ENCODE data around the gene TXNRD2.
"Not testable (repeated sequence)": the region's sequence is repeated elsewhere in the genome, so short reads cannot be mapped to it uniquely, and the experiment has no call there.

The TXNRD2 gene

DNA sequence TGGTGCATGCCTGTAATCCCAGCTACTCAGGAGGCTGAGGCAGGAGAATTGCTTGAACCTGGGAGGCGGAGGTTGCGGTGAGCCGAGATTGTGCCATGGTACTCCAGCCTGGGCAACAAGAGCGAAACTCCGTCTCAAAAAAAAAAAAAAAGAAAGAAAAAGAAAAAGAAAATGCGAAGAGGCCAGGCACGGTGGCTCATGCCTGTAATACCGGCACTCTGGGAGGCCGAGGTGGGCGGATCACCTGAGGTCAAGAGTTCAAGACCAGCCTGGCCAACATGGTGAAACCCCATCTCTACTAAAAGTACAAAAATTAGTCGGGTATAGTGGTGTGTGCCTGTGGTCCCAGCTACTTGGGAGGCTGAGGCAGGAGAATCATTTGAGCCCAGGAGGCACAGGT is 15.6 kb downstream of the TXNRD2 start:
- DNase-seq (ENCODE audit: low read depth in 2 of 3, low spot score in 2 of 3): not testable (repeated sequence)

DNA sequence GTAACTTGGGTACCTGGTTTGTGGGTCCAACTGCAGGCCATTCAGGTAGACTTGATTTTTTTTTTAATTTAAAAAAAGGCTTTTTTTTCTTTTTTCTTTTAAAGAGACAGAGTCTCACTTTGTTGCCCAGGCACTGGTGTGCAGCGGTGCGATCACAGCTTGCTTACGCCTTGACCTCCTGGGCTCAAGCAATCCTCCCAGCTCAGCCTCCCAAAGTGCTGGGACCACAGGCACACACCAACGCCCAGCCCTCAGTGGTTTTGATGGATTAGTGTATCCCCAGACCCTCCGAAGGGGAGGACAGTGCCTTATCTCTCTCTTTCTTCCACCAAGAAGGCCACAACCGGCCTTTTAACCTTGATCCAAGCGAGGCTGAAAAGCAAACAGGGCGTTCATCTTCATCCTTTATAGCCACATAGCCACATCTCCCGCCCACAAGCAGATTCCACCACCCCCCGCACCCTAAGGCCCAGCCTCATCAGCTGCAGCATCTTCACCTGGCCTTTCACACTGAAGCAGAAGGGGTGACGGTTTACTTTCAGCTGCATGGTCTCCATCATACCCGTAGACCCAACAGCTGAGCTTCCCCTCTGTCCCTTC is 17.6 kb downstream of the TXNRD2 start:
- no peak for DNase-seq (ENCODE audit: low read depth in 2 of 3, low spot score in 2 of 3)

DNA sequence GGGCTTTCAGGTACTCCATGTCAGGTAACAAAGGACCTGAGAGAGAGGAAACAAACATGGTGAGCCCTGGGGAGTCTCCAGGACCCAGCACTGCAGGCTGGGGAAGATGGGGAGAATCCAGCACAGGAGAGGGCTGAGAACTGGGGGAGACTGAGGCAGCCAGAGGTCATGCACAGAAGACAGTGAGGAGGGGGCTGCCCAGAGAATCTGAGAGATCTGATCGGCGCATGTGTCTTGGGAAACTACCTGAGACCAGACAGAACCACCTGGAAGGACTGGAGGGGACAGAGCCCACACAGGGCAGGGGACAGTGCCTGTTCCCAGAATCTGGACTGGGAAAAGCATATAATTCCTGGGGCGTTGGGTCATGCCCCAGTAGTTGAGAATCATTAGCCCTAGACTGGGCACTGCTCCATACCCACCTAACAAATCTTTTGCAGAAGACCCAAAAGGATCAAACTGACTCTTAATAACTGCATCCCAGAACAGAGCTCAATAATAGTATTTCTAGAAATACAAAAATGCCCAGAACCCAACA is 20.0 kb downstream of the TXNRD2 start:
- no peak for DNase-seq (ENCODE audit: low read depth in 2 of 3, low spot score in 2 of 3)

DNA sequence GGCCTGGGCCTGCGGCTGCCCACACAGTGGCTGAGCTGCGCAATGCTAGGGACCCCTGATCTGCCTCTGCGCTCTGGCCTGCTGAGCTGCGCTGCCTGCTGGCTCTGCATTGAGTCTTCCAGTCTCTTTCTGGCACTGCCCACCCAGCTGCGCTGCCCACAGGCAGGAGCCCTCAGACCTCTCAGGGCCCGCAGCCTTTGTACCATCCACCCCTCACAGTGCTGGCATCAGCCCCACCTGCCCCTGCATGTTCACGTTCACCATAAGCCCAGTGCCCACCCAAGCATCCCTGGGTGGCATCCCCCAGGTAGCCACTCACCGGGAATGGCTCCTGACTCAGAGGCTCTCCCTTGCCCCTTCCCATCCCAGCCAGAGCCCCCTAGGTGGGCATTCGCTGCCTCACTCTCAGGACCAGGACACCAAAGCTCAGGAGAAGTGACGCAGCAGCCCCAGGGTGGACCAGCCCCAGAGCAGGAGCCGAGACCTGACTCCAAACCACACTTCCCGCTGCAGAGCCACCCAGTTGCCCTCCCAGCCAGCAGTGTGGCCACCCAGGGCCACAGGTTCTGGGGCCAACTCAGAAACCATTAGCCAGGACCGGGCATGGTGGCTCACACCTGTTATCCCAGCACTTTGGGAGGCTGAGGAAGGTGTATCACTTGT is 21.8 kb downstream of the TXNRD2 start:
- DNase-seq (ENCODE audit: low read depth in 2 of 3, low spot score in 2 of 3): no peak

DNA sequence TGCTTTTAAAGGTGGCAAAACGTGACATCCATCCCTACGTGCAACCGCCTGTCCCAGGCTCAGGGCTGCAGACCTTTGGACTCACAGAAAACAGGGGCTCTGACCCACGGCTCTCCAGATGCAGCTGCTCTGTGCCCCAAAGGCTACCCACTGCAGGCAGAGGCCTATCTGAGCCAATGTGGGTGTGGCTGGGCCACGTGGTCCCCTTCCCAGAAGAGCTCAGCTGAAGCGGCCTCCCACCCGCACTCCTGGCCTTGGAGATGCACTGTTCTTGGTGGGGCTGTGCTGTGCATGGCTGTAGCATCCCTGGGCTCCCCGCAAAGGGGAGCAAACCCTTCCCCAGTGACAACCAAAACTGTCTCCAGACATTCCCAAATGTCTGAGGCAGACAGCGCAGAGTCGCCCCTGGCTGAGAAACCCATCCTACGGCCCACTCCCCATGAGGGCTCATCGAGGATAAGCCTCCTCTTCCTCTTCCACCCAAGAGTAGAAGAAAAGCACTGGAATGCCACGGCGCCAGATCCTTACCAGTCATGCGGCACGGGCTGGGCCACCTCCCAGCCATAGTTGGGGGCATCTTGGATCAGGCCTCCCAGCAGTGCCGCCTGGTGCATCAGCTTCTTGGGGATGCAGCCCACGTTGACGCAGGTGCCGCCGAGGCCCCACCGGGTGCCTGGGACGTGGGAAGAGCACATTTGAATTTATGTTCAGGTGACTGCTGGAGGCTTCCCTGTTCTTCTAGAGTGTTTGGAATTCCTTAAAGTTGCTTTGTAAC is 23.1 kb downstream of the TXNRD2 start:
- DNase-seq (ENCODE audit: low read depth in 2 of 3, low spot score in 2 of 3): no peak

DNA sequence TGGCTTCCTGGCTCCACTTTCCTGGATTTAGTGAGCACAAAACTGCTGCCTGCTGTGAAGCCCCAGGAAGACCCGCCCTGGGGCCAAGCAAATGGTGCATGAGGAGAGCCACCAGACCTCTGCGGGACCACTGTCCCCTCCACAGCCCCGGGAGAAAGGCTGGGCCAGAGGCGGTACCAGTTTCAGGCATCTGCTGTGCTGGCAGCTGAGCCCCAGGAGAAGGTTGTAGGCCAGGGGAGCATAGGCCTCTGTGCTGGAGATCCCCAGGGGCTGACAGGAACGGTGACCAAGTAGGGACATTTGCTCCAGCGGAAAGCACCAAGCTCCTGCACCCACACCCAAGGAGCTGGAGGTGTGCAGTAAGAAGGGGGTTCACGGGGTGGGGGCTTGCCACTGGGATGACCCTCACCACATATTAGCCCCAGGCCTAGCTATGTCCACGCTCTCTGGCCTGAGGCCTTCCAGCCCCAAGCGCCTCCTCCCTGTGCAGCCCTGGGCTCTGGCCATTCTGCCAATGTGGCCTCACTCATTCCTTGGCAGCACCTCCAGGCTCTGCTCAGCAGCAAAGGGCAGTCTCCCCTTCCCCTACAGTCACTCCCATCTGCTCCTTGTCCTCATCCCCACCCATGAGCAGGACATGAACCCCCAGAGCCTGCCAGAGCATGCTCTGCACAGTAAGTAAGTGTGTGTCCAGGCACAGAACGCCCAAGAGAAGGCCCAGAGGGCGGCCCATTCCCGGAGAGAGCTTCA is 24.1 kb downstream of the TXNRD2 start:
- DNase-seq (ENCODE audit: low read depth in 2 of 3, low spot score in 2 of 3): no peak

DNA sequence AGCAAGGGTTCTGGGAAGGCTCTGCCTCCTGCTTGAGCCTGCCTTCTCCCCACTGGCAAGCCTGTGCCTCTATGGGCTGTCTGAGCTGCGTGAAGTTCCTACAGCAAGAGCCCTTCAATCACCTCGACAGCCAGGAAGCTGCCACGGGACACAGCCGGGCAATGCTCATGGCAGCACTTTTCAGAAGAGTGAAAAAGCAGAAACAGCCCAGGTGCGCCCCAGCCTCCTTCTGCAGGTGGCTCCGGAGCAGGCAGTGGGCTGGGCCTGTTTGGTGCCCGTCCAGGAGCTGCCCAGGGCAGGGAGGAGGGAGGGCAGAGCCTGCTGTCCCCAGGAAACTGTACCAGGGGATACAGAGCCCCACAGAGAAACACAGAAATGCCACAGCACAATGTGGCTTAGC is 24.7 kb downstream of the TXNRD2 start:
- DNase-seq (ENCODE audit: low read depth in 2 of 3, low spot score in 2 of 3): no peak

DNA sequence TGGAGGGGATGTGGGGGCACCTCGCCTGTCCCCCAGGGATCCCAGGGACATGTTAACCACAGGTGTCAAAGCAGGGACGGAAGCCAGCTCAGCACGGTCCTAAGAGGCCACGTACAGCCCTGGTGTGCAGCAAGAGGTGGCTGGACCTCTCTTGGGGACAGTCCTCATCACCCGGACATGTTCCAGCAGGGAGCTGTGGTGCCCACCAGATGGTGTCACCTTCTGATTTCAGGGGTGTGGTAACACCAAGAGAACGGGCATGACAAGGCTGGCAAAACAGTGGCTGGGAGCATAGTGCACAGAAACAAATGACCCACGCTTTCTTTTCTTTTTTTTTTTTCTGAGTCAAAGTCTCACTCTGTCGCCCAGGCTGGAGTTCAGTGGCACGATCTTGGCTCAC is 25.6 kb downstream of the TXNRD2 start:
- DNase-seq (ENCODE audit: low read depth in 2 of 3, low spot score in 2 of 3): no peak

DNA sequence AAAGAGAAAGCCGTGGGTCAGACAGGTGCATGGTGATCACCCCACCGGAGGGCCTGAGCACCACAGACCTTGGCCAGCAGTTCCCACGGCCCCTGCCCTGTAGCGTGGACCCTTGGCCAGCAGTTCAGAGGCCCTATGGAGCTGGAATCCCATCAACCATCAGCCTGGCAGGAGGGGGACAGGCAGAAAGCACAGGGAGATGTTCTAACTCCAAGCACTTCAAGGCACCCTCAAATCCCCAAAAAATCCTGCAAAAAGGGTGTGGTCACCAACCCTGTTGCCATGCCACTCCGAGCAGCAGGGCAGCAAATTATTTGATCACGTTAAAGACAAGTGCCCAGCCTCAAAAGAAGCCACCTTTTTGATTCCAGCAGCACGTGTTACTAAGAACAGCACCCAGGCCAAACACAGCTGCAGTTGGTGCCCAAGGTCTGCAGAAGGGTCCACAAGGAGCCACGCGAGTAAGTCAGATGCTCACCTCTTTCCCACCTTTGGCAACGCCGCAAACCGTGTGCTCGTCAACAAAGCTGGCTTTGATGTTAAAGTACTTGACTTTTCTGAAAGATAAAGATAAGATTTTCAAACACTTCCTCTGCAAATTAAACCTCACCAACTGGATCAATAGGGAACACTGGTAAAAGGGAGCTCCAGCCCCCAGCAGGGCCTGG is 26.2 kb downstream of the TXNRD2 start:
- no peak for DNase-seq (ENCODE audit: low read depth in 2 of 3, low spot score in 2 of 3)

DNA sequence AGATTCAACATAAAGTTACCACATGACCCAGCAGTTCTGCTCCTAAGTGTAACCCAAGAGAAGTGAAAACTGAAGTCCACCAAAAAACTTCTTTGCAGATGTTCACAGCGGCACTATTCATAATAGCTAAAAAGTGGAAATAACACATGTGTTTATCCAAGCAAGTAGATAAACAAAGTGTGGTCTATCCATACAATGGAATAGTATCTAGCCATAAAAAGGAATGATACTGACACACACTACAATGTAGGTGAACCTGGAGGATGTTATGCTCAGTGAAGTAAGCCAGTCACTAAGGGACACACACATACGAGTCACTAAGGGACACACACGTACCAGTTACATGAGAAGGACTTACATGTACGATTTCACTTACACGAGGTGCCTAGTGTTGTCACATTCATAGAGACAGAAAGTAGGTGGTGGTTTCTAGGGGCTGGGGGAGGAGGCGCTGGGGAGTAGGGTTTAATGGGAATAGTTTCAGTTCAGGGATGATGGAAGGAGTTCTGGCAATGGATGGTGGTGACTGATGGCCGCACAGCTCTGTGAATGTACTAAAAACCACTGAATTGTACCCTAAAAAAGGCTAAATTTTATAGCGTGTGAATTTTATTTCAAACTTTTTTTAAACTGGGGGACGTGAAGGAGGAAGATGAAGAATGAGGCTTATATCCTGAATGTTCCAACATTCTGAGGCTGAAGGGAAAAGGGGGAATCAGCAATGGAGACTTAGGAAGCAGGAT is 27.2 kb downstream of the TXNRD2 start:
- DNase-seq (ENCODE audit: low read depth in 2 of 3, low spot score in 2 of 3): no peak

DNA sequence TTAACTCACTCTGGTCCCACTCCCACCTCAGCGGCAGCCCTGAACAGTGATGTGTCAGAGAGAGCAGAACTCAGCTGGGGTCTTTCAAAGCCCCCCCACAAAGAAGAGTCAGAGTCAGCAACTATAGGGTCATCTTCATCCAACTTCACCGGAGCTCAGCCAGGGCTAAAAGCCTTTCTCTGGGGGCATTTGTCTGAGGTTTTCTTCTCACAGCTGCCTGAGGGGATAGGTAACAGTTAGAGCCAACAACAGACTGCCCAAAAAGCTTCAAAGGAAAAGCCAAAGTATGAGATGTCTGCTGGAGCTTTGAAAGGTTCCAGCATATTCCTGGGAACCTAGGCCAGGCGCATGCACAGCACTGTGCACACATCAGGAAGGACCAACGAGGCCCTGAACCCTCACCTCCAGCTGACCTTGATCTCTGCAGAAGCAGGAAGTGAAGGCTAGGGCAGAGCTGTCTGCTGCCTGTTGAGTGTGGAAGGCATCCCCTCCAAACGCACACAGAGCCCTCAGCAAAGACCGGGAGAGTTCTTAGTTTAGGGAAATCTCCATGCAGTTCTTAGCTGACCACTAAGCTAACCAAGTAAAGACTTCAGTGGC is 28.2 kb downstream of the TXNRD2 start:
- no peak for DNase-seq (ENCODE audit: low read depth in 2 of 3, low spot score in 2 of 3)

DNA sequence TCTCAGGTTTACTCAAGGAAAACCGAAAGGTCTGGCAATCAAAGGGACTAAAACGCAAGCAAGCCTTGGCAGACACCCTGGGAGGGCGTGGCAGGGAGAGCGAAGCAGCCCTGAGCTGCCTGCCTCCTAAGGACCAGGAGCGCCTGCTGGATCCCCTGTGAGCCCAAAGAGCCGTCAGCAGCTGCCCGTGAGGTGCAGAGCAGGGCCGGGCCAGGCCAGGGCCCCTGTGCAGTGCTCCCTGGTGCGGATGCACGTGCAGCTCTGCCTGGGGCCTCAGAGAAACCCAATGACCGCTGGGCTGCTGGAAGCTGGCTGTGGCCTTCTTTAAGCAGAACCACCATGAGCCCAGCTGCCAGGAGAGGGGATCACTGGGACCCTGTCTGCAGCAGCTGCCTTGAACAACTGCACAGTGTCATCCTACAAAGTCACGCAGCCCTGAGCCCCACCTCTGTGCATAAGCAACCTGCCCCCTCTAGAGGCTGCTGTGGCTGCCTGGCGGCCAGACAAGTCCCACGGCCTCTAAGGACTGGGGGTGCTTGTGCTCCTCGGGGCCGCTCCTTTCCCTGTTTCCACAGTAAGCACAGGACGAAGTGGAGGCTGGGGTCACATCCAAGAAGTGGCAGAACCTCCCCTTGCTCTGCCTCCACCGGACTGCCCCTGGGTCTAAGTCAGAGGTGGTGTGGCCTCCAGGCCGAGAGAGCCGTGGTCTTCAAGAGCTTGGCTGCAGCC is 29.2 kb downstream of the TXNRD2 start:
- DNase-seq (ENCODE audit: low read depth in 2 of 3, low spot score in 2 of 3): no peak

DNA sequence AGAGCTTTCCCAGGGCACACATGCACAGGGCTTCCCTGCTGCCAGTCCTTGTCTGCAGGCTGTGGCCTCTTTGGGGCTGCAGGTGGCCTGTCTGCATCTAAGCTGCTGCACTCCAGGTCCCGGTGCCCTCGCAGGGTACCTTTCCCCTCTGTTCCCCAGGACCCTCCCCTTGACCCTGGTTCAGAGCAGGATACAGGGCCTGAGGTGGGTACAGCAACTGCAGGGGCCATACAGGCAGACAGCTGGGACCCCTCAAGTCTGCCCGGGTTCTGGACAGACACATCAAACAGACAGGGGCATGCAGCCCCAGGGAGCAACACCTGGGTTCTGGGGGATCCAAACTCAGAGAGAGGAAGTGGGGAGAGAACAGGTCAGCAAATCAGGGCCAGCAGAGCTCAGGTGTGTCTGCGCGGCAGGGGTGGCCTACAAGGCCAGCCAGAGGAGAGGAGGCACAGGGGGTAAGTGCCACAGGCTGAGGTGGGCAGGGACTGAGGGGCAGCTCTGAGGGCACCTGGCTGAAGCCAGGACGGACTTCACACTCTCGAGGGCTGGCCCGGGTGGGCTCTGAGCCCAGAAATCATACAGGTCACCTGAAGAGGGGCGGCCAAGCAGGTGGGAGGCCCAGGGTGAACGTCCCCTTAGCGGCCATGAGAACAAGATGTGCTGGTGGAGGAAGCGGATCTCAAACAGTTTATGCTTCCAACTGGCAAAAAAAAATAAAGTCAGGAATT is 29.9 kb downstream of the TXNRD2 start:
- no peak for DNase-seq (ENCODE audit: low read depth in 2 of 3, low spot score in 2 of 3)

DNA sequence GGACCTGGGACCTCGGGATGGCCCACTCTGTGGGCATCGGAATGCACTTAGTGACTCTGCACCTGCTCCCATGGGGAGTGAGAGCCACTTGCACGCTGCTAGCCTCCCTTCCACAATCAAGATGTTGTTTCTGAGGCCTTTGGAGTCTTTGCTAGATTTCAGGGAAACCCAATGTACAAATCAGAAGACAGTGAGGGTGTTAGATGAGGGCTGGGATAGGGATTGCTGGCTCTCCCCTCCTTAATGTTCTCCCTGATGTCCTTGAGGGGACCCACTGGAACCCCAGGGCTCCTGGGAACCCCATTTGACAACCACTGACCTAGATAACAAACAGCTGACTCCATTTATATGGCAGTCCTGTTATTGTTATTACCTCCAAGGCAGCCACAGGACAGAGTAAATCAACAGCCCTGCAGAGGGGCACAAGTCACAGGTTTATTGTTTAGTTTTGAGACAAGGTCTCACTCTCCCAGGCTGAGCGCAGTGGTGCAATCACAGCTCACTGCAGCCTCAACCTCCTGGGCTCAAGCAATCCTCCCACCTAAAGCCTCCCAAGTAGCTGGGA is 31.4 kb downstream of the TXNRD2 start:
- no peak for DNase-seq (ENCODE audit: low read depth in 2 of 3, low spot score in 2 of 3)

DNA sequence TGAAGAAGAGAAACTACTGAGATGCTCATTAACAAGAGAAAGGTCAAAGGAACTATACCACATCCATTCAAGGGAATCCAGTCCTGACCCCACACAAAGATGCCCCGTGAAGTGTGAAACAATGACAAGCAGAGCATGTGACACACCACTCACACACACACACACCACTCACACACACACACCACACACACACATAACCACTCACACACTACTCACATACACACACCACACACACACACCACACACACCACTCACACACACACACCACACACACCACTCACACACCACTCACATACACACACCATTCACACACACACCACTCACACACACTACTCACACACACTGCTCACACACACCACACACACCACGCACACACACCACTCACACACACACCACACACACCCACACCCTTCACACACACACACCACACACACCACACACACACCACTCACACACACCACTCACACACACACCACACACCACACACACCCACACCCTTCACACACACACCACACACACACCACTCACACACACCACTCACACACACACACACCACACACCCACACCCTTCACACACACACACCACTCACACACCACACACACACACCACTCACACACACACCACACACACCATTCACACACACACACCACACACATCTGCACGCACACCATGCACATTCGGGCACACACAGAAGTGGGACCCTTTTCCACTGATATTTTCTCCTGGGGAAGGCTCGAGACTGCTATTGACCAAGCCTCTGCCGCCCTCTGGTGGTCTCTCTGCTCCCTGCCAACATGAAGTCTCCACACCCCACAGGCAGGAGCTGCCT is 32.1 kb downstream of the TXNRD2 start:
- peak; percentile 45 to 72 (median 71) for DNase-seq (ENCODE audit: low read depth in 2 of 3, low spot score in 2 of 3)

DNA sequence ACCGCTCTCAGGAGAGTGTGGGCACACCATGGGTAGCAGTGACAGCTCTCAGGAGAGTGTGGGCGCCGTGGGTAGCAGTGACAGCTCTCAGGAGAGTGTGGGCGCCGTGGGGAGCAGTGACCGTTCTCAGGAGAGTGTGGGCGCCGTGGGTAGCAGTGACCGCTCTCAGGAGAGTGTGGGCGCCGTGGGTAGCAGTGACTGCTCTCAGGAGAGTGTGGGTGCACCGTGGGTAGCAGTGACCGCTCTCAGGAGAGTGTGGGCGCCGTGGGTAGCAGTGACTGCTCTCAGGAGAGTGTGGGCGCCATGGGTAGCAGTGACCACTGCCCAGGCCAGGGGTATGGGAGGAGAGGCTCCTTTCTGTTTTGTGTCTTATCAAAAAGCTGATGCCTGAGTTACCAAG is 33.7 kb downstream of the TXNRD2 start:
- not testable (repeated sequence) for DNase-seq (ENCODE audit: low read depth in 2 of 3, low spot score in 2 of 3)

DNA sequence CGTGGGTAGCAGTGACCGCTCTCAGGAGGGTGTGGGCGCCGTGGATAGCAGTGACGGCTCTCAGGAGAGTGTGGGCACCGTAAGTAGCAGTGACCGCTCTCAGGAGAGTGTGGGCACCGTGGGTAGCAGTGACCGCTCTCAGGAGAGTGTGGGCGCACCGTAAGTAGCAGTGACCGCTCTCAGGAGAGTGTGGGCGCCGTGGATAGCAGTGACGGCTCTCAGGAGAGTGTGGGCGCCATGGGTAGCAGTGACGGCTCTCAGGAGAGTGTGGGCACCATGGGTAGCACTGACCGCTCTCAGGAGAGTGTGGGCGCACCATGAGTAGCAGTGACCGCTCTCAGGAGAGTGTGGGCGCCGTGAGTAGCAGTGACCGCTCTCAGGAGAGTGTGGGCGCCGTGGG is 34.8 kb downstream of the TXNRD2 start:
- not testable (repeated sequence) for DNase-seq (ENCODE audit: low read depth in 2 of 3, low spot score in 2 of 3)
